Posterior cingulate gyrus (tissue), 11 donors: ENCODE data around the gene SFRP4.
"Not testable (repeated sequence)": the region's sequence is repeated elsewhere in the genome, so short reads cannot be mapped to it uniquely, and the experiment has no call there.

ENCODE experiments used
- DNase-seq, 10 donors: peaks; one replicate each; pipeline versions ENCODE4 v3.0.0 to v3.0.0-alpha.2; 2020 to 2021; ENCODE audit warnings: mixed read lengths in 3 of 10
- intact Hi-C: fragments of 100-400 bp; cut with DNase I; formaldehyde crosslinking; loops from one replicate; pipeline ENCODE4 v1.15.1; 2023

SFRP4 gene

GRCh38 chr7:37916673-37917660, at the start of gene SFRP4:
Gene SFRP4 (minus strand): TSS chr7:37916817. CDS start chr7:37916537, 280 bp downstream.
- DNase-seq, result peak; percentile 17 to 87 (median 33)
- intact Hi-C loops, result no loop called here

GRCh38 chr7:37964196-37964595, 47.6 kb upstream of the SFRP4 start:
- DNase-seq, result no peak
- intact Hi-C loops, result no loop called here

- intact Hi-C loops, result no loop called here
- no peak for DNase-seq
These were observed 44.6 kb upstream of the SFRP4 start for GRCh38 chr7:37961251-37961650.

- intact Hi-C loops, result no loop called here
- DNase-seq, result no peak
These were observed 43.9 kb upstream of the SFRP4 start for GRCh38 chr7:37960483-37960882.

GRCh38 chr7:37957221-37957970, 40.8 kb upstream of the SFRP4 start:
- intact Hi-C loops, result no loop called here
- DNase-seq, result no peak

GRCh38 chr7:37956791-37957190, 40.2 kb upstream of the SFRP4 start:
- DNase-seq, result no peak

GRCh38 chr7:37954217-37954616, 37.6 kb upstream of the SFRP4 start:
- intact Hi-C loops, DNase-seq: not testable (repeated sequence)

More at GRCh38 chr7:37956791-37957190, 40.2 kb upstream of the SFRP4 start:
- intact Hi-C loops, result no loop called here

- DNase-seq, result no peak
- intact Hi-C loops, result no loop called here
These were observed 35.6 kb upstream of the SFRP4 start for GRCh38 chr7:37952240-37952639.

GRCh38 chr7:37947941-37948210, 31.3 kb upstream of the SFRP4 start:
- peak in 1 of 10 donors; percentile 76 for DNase-seq
- intact Hi-C loops, result no loop called here

- no peak for DNase-seq
- intact Hi-C loops, result no loop called here
These were observed 30.7 kb upstream of the SFRP4 start for GRCh38 chr7:37947138-37947940.

- intact Hi-C loops, result no loop called here
- DNase-seq, result no peak
These were observed 28.7 kb upstream of the SFRP4 start for GRCh38 chr7:37945336-37945735.

- intact Hi-C loops, result no loop called here
- DNase-seq, result no peak
These were observed 28.1 kb upstream of the SFRP4 start for GRCh38 chr7:37944737-37945054.

GRCh38 chr7:37943905-37944736, 27.5 kb upstream of the SFRP4 start:
- DNase-seq, result peak in 4 of 10 donors; percentile 8 to 75 (median 23)

GRCh38 chr7:37942934-37943610, 26.5 kb upstream of the SFRP4 start:
- peak in 8 of 10 donors; percentile 7 to 79 (median 30) for DNase-seq
- intact Hi-C loops, result no loop called here

More at GRCh38 chr7:37943905-37944736, 27.5 kb upstream of the SFRP4 start:
- intact Hi-C loops, result no loop called here

- no peak for DNase-seq
- intact Hi-C loops, result no loop called here
These were observed 16.5 kb upstream of the SFRP4 start for GRCh38 chr7:37933018-37933566.

- intact Hi-C loops, result no loop called here
- DNase-seq, result no peak
These were observed 15.9 kb upstream of the SFRP4 start for GRCh38 chr7:37932543-37932942.

- intact Hi-C loops, result no loop called here
These were observed 13.8 kb upstream of the SFRP4 start for GRCh38 chr7:37930226-37930948.

GRCh38 chr7:37928878-37929277, 12.3 kb upstream of the SFRP4 start:
- intact Hi-C loops, result no loop called here
- no peak for DNase-seq

More at GRCh38 chr7:37930226-37930948, 13.8 kb upstream of the SFRP4 start:
- DNase-seq, result no peak
